GM12874 (cell line): ENCODE measurements around the gene MUC21.

ENCODE experiments used
- CTCF ChIP-seq: IDR thresholded peaks from 2 replicates; pipeline ENCODE4 v1.5.1; 2011; ENCODE audit warnings: low read depth, mild to moderate bottlenecking, control low read depth, low read length, moderate library complexity; ENCODE audit not compliant: insufficient read depth

The MUC21 gene

DNA sequence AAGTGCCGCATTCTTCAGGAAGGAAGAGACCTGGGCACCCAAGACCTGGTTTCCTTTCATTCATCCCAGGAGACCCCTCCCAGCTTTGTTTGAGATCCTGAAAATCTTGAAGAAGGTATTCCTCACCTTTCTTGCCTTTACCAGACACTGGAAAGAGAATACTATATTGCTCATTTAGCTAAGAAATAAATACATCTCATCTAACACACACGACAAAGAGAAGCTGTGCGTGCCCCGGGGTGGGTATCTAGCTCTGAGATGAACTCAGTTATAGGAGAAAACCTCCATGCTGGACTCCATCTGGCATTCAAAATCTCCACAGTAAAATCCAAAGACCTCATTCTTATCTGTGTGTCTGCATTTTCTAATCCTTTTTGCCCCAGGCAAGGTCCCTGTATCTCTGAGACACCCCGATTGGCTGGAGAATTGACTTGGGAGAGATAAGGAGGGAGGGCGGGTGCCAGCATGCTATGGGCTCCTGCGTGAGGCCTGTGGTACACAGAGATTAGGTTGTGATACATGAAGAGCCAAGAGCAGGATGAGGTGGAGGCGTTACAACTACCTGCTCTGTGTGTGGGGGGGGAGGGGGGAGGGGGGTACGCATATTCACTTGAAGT, 4.8 kb downstream of the MUC21 start:
- TF ChIP-seq CTCF: no peak

GRCh38 chr6:30990422-30991086, 7.0 kb downstream of the MUC21 start:
- TF ChIP-seq CTCF: no peak

GRCh38 chr6:30991891-30992290, 8.4 kb downstream of the MUC21 start:
- no peak for TF ChIP-seq CTCF

GRCh38 chr6:30997301-30997700, 13.8 kb downstream of the MUC21 start:
- TF ChIP-seq CTCF: no peak

DNA sequence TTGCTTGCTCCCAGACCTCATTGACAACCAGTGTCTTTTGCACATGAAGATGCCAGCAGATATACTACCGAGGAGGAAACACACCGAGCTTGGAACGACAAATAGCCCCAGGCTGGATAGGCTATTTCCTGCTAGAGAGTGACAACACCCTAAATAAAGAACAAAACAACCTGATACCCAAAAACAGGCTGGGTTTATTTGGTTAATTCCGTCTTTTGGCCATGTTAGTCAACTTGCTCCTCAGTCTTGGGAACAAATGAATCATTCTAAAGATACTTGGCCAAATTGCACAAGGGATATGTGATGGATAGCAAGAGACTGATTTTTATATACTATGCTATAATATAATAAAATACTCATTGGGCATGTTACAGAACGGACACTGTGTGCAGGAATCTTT, 15.3 kb downstream of the MUC21 start:
- TF ChIP-seq CTCF: no peak

DNA sequence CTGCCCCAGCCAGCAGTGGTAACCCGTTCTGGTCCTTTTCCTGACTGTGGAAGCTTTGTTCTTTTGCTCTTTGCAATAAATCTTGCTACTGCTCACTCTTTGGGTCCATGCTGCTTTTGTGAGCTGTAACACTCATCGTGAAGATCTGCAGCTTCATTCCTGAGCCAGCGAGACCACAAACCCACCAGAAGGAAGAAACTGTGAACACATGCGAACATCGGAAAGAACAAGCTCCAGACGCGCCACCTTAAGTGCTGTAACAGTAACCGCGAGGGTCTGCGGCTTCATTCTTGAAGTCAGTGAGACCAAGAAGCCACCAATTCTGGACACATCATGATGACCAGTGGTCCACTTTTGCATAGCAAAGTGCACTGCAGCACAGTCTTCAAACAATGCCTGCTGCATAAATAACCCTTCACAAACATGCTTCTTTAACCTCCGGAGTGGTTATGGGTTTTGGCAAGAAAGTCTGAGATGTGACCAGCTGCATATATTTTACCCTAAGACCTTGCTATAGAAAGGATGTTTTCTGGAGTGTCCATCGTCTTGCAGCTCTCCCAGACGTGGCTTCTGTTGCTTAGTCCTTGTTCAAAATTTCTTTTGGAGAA, 17.9 kb downstream of the MUC21 start:
- no peak for TF ChIP-seq CTCF

DNA sequence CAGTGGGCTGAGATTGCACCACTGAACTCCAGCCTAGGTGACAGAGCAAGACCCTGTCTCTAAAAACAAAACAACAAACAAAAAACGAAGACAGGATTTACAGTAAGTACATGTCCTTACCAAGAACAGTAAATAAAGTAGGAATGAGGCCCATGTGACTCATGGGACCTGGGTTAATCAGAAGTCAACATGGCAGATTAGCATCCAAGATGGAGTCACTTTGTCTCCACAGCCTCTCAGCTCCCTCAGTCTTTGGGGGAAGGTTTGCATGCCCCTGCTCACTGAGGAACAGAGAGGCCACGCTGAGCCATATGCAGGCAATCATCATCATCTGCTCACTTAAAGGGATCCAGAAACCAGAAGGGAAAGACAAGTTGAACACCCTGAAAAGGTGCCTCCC, 19.0 kb downstream of the MUC21 start:
- no peak for TF ChIP-seq CTCF
